HG03045 (cell line): ENCODE data around the gene LIPE.

Experiments
- ATAC-seq: cut with Tn5 transposase; IDR thresholded peaks from one replicate; pipeline ENCODE4 v1.9.1; 2021; ENCODE audit warnings: mild to moderate bottlenecking, moderate library complexity; ENCODE audit not compliant: unreplicated experiment

The LIPE gene

GRCh38 chr19:42412661-42413076 is 14.5 kb downstream of the LIPE start:
- ATAC-seq = no peak

DNA sequence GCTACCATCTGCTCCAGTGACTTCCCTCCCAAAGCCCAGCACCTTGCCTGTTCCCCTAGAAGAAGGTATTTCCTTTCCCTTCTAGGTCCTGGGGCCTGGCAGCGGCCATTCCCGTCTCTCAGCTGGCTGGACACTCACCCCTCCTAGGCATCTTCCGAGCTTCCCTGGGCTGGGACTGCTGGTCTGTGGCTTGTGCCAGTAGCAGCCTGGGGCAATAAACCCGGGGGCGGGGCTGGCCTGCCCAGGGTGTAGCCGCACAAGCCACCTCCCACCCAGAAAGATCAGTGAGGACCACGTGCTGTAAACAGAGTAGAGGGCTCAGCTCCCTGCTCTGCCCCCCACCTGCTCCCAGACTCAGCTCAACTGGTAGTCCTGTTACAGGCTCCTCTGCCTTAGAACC is 15.0 kb downstream of the LIPE start:
- ATAC-seq = no peak

DNA sequence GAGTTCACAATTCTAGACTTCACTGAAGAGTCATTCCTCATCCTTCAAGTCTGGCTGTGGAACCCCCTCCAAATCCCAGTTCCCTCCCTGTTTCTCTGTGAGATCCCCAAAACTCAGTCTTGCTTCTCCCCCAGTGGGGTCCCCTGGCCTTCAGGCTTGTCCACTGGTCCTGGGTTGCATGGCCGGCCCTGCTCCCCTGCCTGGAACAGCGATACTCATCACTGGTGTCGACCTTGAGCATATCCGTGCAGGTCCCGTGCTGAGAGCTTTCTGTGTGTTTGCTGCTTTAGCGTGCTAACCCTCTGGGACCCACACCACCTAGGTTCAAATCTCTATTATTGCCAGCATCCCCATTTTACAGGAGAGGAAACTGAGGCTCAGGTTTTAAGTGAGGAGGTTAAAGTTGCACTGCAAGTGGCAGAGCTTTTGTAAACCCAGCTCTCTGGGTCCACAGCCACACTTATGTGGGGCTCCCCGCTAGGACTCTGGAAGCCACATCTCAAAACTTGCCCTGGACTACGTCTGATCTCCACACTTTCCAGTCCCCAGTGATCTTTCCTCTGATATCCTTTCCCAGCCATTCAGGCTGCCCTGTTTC is 15.5 kb downstream of the LIPE start:
- no peak for ATAC-seq

DNA sequence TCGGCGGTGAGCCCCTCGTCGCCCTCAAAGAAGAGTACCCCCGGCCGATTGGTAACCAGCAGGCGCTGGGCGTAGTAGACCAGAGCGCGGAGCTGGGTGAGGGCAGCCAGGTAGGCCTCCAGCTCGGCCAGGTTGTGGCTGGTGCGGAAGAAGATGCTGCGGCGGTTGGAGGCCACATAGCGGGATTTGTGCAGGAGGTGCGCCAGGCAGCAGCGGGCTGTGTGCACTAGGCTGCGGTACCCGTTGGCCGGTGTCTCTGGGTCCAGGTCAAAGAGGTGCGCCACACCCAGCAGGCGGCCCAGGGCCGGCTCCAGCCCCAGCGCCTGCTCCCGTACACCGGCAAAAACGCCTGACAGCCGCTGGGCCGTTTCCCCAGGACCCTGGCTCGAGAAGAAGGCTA is 16.8 kb downstream of the LIPE start:
- ATAC-seq = no peak

DNA sequence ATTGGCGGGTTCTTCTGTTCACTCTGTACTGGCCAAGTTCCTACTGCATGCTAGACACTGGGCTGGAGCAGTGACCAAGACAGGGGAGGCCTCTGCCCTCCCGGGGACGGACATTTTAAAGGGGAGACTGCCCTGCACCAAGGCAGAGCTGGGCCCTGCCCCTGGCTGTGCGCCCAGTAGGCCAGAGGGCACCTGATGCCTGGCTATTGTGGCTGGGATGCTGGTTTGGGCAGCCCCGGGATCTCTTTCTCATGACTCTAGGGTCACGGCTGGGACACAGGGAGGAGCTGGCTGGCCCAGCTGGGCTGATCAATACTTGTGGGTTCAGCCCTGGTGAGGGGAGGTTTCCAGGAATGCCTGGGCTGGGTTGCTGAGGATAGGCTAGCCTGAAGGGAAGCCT is 17.7 kb downstream of the LIPE start:
- no peak for ATAC-seq

GRCh38 chr19:42407816-42408175 is 19.4 kb downstream of the LIPE start:
- ATAC-seq = no peak

DNA sequence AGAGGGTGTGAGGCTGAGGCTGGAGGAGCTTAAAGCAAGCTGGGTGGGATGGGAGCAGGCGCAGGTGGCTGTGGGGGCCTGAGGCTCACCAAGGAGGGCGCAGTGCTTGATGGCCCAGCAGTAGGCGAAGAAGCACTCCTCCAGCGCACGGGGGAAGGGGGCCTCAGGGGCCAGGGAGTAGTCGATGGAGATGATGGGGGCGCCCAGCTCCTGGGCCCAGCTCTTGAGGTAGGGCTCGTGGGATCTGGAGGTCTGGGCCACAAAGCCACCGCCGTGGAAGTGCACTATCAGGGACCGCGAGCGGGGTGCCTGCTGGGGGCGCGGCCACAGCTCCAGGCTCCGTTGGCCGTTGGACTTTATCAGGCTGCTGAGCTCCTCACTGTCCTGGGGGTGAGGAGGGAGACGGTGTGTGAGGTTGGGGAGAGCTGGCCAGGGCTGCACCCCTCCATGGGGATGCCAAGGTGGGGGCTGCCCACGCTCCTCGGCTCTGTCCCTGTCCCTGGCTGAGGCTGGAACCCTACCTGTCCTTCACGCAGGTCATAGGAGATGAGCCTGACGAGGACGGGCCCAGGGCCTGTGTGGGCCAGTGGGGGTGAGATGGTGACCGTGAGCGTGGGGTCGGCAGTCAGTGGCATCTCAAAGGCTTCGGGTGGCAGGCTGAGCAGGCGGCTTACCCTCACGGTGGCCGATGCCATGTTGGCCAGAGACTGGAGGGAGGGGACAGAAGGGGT is 19.9 kb downstream of the LIPE start:
- no peak for ATAC-seq

- ATAC-seq = no peak
Measured at GRCh38 chr19:42406111-42406510, 21.1 kb downstream of the LIPE start.

DNA sequence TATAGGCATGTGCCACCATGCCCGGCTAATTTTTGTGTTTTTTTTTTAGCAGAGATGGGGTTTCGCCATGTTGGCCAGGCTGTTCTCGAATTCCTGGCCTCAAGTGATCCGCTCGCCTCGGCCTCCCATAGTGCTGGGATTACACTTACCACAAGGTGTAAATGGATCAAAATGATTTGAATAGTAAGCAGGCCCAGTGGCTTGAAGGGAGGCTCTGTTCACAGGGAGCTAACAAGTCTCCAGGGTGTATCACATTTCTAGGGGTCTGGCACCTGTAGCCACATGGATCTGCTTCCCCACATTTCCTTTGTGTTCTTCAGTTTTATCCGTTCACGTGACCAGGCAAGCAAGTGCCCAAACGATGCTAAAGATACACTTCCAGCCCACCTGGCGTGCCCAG is 23.6 kb downstream of the LIPE start:
- ATAC-seq = no peak

DNA sequence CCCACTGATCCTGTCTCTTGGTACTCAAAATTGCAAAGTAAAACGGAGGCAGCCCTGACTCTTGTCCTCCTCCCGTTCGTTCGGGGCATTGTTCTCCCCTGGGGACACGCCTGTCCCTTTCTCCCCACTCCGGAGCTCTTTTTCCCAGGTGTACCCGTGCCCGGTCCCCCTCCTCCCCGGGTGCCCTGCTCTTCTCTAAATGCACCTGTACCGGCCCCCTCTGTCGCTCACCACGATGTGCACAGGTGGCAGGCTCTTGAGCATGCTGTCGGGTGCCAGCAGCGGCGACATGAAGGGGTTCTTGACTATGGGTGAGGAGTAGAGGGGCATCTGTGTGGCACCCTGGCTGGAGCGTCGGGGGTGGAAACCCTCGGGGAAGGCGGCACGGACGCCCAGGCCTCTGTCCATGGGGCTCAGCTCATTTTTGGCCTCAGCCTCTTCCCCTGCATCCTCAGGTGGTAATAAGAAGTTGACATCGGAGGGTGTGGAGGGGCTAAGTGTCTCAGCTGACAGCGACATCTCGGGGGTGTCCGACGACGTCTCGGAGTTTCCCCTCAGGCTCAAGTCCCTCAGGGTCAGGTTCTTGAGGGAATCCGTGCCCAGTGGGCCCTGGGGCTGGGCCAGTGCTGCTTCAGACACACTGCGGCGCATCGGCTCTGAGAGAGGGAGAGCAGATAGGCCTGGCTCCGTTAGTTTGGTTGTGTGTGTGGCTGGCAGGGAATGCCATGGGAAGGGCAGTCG is 24.6 kb downstream of the LIPE start:
- ATAC-seq = no peak

- no peak for ATAC-seq
Measured at GRCh38 chr19:42401365-42402303, 25.6 kb downstream of the LIPE start.

DNA sequence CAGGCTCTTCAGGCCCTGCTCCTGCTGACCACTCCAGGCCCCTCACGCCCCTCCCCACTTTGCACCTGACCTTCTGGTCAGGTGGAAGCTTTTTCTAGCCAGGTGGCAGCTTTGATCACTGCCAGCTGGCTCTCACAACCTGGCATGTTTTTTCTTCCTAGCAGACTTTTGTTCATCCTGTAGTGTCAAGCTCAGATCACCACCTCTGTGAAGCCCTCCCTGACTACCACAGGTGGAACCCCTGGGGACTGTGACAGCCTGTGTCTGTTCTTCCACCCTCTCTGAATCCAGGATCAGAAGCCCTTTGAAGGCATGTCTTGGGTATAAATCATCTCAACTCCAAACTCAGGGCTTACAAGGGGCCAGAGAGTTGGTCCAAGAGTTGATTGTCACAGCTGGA is 26.8 kb downstream of the LIPE start:
- ATAC-seq = no peak

- no peak for ATAC-seq
Measured at GRCh38 chr19:42397263-42398166, 29.7 kb downstream of the LIPE start.

DNA sequence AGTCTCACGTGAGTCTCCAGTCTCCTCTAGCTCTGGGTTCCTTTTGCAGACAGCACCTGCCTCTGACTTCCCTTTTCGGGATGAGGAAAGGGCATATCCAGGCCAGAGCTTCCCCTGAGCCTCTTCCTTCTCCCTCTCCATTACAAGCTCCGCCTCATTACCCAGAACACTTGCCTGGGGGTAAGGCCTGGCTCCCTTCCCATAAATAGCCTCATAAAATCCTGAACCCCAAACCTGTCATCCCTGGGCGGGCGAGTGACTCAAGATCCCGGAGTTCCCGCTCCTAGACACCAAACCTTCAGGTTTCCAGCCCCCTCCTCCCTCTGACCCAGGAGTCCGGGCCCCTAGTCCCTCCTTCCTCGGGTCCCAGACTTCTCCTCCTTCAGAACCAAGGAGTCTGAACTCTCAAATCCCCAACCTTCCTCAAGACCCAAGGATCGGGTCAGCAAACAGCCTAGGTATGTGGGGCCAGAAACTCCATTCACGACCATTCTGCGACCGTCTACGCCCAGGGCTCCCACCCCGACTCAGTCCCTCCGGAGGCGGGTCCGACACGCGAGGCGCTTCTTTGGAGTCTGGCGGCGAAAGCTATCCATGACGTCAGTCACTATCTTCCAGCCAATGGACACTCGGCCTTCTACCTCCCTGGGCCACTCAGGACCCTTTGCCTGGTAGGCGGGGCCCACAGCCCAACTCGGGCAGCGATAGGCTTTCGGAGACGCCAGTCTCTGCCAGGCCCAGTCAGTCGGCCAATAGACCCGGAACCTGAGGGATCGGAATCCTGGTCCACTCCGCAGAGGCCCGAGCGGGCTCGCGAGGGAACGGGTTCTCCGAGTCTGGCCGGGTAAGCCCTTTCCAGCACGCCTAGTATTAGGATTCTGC is 30.6 kb downstream of the LIPE start:
- ATAC-seq = peak; percentile 95

DNA sequence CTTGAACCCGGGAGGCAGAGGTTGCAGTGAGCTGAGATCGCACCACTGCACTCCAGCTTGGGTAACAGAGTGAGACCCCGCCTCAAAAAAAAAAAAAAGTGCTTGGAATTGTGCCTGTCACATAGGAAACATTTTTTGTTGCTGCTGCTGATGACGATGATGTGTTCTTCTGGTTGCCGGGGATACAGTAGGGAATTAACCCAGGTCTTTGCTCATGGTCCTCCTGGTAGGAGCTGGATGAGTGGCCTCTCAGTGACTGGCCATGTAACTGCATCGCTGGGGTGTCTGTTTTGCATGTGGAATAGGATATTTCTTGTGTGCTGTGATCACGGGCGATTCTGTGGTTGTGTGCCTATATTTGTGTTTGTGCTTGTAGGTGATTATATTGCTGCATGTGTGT is 32.4 kb downstream of the LIPE start:
- ATAC-seq = no peak

GRCh38 chr19:42392165-42392564 is 35.0 kb downstream of the LIPE start:
- no peak for ATAC-seq

- ATAC-seq = no peak
Measured at GRCh38 chr19:42389899-42390298, 37.3 kb downstream of the LIPE start, which contains the start of gene CNFN. TSS of gene CNFN (minus strand) at chr19:42390297. CDS start at chr19:42389037, 1,260 bp downstream.

- no peak for ATAC-seq
Measured at GRCh38 chr19:42388851-42389489, 38.2 kb downstream of the LIPE start.
